CD4-positive, alpha-beta T cell treated with Interleukin-10 for 1 hour (primary cell): Measurements from ENCODE around the gene NCBP1.
"Not testable (repeated sequence)": the region's sequence is repeated elsewhere in the genome, so short reads cannot be mapped to it uniquely, and the experiment has no call there.

ENCODE experiments used
- DNase-seq: peaks from one replicate; pipeline ENCODE4 v3.0.0-alpha.2; 2020

Gene NCBP1

GRCh38 chr9:97682242-97682641 is 48.6 kb downstream of the NCBP1 start:
- no peak for DNase-seq

GRCh38 chr9:97688654-97689053 is 55.0 kb downstream of the NCBP1 start:
- no peak for DNase-seq

- no peak for DNase-seq
These were observed 56.0 kb downstream of the NCBP1 start for GRCh38 chr9:97689401-97690180.

- no peak for DNase-seq
These were observed 61.1 kb downstream of the NCBP1 start for GRCh38 chr9:97694769-97695168.

- DNase-seq = no peak
These were observed 61.8 kb downstream of the NCBP1 start for GRCh38 chr9:97695390-97695789.

GRCh38 chr9:97695995-97696802 is 62.6 kb downstream of the NCBP1 start:
- no peak for DNase-seq

GRCh38 chr9:97696803-97697601 is 63.4 kb downstream of the NCBP1 start, which contains the start of gene XPA:
XPA (minus strand) TSS chr9:97697340; CDS start chr9:97697292, 48 bp downstream.
- peak; percentile 98 for DNase-seq

- no peak for DNase-seq
These were observed 64.2 kb downstream of the NCBP1 start for GRCh38 chr9:97697837-97698236.

- DNase-seq = no peak
These were observed 65.2 kb downstream of the NCBP1 start for GRCh38 chr9:97698865-97699264.

- not testable (repeated sequence) for DNase-seq
These were observed 65.7 kb downstream of the NCBP1 start for GRCh38 chr9:97699281-97699680.

GRCh38 chr9:97699824-97700223 is 66.2 kb downstream of the NCBP1 start:
- not testable (repeated sequence) for DNase-seq

GRCh38 chr9:97703437-97704344 is 70.1 kb downstream of the NCBP1 start:
- DNase-seq = no peak

GRCh38 chr9:97704345-97704677 is 70.7 kb downstream of the NCBP1 start:
- DNase-seq = no peak

- DNase-seq = no peak
These were observed 71.2 kb downstream of the NCBP1 start for GRCh38 chr9:97704851-97705250.

GRCh38 chr9:97705354-97705950 is 71.8 kb downstream of the NCBP1 start:
- peak; percentile 29 for DNase-seq

GRCh38 chr9:97706246-97706645 is 72.6 kb downstream of the NCBP1 start:
- DNase-seq = no peak

- peak; percentile 76 for DNase-seq
These were observed 77.0 kb downstream of the NCBP1 start for GRCh38 chr9:97710356-97711222.

GRCh38 chr9:97711223-97711626 is 77.6 kb downstream of the NCBP1 start:
- DNase-seq = no peak

GRCh38 chr9:97714435-97714834 is 80.8 kb downstream of the NCBP1 start:
- DNase-seq = no peak

- no peak for DNase-seq
These were observed 84.2 kb downstream of the NCBP1 start for GRCh38 chr9:97717866-97718265.

GRCh38 chr9:97721396-97721795 is 87.8 kb downstream of the NCBP1 start:
- DNase-seq = no peak
